Effector memory CD4-positive, alpha-beta T cell (primary cell): ENCODE data around the gene HOXB3.

Experiments used
- DNase-seq, 3 donors: peaks; one replicate each; pipeline ENCODE4 v3.0.0-alpha.2; 2020
- H3K27ac ChIP-seq: 2 replicates; pipeline ENCODE4 v1.7.0; 2013; ENCODE audit warnings: mild to moderate bottlenecking, low read length, moderate library complexity; ENCODE audit not compliant: insufficient read depth, poor library complexity, severe bottlenecking
- H3K27me3 ChIP-seq: replicated peaks from 2 replicates; pipeline ENCODE4 v1.7.0; 2013; ENCODE audit warnings: mild to moderate bottlenecking, low read length; ENCODE audit not compliant: insufficient read depth, control insufficient read depth, poor library complexity, severe bottlenecking
- H3K36me3 ChIP-seq: 2 replicates; pipeline ENCODE4 v1.7.0; 2013; ENCODE audit warnings: mild to moderate bottlenecking, low read length, moderate library complexity; ENCODE audit not compliant: control insufficient read depth, insufficient read depth
- H3K4me1 ChIP-seq: 2 replicates; pipeline ENCODE4 v1.7.0; 2013; ENCODE audit warnings: low read length, mild to moderate bottlenecking; ENCODE audit not compliant: control insufficient read depth, insufficient read depth, poor library complexity, severe bottlenecking
- H3K4me3 ChIP-seq: 2 replicates; pipeline ENCODE4 v1.7.0; 2013; ENCODE audit warnings: low read length, low read depth, mild to moderate bottlenecking; ENCODE audit not compliant: insufficient read depth, poor library complexity, severe bottlenecking
- H3K9me3 ChIP-seq: 2 replicates; pipeline ENCODE4 v1.7.0; 2013; ENCODE audit warnings: mild to moderate bottlenecking, low read length, moderate library complexity; ENCODE audit not compliant: control insufficient read depth

Gene HOXB3

GRCh38 chr17:48559122-48559839 lies 30.8 kb downstream of the HOXB3 start:
- H3K27me3 ChIP-seq = no peaks in the 10 kb centered on the region
- DNase-seq = no peak
- no peaks in the 10 kb centered on the region for H3K4me1 ChIP-seq
- no peak overlapping the region for H3K27ac ChIP-seq
- no peaks in the 10 kb centered on the region for H3K36me3 ChIP-seq
- no peak overlapping the region for H3K4me3 ChIP-seq
- no peaks in the 10 kb centered on the region for H3K9me3 ChIP-seq

DNA sequence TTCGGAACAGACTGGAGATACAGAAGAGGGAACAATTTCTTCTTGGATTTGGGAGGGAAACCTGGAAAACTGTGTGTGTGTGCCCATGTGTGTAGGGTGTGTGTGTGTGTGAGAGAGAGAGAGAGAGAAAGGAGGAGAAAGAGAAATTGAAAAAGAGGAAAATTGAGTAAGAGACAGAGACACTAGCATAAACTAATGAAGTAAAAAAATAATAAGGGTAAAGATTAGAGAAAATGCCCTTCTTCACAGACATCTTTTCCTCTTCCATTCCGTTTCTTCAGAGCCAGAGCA lies 31.3 kb downstream of the HOXB3 start:
- no peak overlapping the region for H3K4me3 ChIP-seq
- H3K4me1 ChIP-seq = no peaks in the 10 kb centered on the region
- H3K27me3 ChIP-seq = no peaks in the 10 kb centered on the region
- no peak for DNase-seq
- no peak overlapping the region for H3K27ac ChIP-seq
- H3K9me3 ChIP-seq = no peaks in the 10 kb centered on the region
- H3K36me3 ChIP-seq = no peaks in the 10 kb centered on the region

GRCh38 chr17:48558057-48558830 lies 31.8 kb downstream of the HOXB3 start:
- H3K4me3 ChIP-seq = no peak overlapping the region
- H3K9me3 ChIP-seq = no peaks in the 10 kb centered on the region
- no peak for DNase-seq
- no peaks in the 10 kb centered on the region for H3K4me1 ChIP-seq
- H3K27me3 ChIP-seq = no peaks in the 10 kb centered on the region
- H3K36me3 ChIP-seq = no peaks in the 10 kb centered on the region
- H3K27ac ChIP-seq = no peak overlapping the region

- Histone ChIP-seq H3K4me3 (no peak overlapping the region), H3K4me1 (no peaks in the 10 kb centered on the region), H3K27me3 (no peaks in the 10 kb centered on the region), H3K9me3 (no peaks in the 10 kb centered on the region), H3K27ac (no peak overlapping the region), H3K36me3 (no peaks in the 10 kb centered on the region)
- DNase-seq = no peak
Measured at GRCh38 chr17:48556576-48557401, 33.3 kb downstream of the HOXB3 start.

DNA sequence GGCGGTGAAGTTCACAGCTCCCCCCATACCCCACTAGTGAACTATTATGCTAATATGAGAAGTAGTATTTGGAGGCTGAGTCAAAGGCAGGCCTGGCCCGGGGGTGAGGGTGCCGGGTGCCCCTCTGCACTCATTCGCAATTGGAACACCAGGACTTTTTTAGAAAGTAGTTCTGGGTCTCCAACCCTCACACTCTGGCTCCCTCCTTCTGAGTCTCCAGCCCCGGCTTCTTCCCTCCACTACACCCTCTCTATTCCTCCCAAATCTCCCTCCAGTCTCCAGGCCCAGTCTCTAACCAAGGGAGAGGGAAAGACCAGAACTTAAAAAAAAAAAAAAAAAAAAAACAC lies 33.8 kb downstream of the HOXB3 start:
- Histone ChIP-seq H3K9me3 (no peaks in the 10 kb centered on the region), H3K4me1 (no peaks in the 10 kb centered on the region), H3K4me3 (no peak overlapping the region), H3K36me3 (no peaks in the 10 kb centered on the region), H3K27me3 (no peaks in the 10 kb centered on the region), H3K27ac (no peak overlapping the region)
- DNase-seq = no peak

DNA sequence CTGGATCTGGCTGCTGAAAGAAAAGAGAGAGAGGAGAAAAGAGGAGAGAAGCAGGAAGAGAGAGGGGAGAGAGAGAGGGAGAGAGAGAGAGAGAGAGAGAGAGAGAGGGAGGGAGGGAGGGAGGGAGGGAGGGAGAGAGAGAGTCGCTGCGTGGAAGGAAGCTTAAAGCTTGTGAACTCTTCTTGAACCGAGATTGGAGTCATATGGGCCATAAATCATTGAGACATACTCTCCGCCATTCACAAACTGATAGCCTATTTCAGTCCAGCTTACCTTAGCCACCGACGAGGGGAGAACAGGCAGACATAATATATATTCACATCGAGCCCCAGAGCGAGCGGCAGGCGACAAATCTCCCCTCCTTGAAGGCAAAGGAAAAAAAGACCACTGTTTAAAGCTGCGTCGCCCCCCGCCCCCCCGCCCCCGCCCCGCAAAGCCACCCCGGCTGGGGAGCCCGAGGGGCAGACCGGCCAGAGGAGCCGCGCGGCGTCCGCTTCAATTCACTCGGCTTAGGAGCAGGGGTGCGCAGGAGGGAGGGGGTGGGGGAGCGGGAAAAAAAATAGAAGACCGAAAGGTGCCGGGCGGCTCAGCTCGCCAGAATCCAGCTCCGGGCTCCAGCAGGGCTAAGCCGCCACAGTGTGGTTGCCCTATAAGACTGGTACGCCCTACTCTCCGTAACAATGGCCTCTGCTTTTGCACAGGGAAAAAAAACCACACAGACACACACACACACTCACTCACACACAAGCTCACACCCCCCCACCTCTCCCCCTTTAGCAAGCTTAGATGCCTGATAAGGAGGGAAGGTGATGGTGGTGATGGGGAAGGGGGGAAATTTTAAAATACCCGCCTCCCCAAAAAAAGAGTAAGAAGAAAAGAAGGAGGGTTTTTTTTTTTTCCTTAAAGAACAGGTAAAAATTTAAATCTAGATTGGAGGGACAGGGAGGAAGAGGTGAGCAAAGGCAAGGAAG lies 34.5 kb downstream of the HOXB3 start:
- no peaks in the 10 kb centered on the region for H3K4me1 ChIP-seq
- no peaks in the 10 kb centered on the region for H3K27me3 ChIP-seq
- no peak for DNase-seq
- H3K9me3 ChIP-seq = no peaks in the 10 kb centered on the region
- H3K36me3 ChIP-seq = no peaks in the 10 kb centered on the region
- H3K4me3 ChIP-seq = peak overlapping the region; percentile 28
- no peak overlapping the region for H3K27ac ChIP-seq

DNA sequence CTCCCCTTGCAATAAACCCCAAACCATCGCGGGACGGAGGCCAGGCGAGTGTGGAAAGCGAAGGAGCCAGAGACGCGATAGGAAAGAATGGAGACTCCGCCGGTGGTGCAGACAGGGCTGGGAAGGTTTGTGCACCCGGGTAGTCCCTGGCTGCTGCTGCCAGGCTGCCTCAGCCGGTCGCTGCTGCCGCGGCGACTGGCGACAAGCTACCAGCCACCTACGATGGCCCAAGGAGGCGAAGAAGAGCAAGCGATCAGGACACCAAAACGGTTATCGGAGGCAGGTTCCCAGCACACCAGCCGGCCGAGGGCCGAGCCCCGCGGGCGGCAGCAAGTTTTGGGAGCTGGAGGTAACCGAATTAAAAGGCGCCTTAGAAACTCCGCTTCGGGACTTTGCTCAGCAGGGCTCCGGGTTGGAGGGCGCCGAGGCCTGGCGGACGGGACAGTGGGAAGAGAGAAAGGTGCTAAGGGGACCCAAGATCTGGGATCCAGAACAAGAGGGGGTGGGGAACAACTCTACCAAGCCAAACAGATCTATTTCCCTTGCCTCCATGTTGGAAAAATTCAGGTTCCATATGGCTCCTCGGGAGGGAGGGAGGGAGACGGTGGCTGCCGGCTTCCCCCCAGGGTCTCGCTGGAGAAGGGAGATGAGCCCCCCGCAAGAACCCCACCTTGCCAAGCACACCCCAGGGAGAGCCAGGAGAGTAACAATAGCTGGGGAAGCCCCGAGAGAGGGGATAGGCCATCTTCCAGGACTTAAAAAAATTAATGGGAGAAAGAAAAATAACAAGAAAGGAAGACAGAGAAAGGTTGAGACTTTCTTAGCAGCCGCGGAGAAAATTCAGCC lies 35.4 kb downstream of the HOXB3 start:
- H3K9me3 ChIP-seq = no peaks in the 10 kb centered on the region
- H3K36me3 ChIP-seq = no peaks in the 10 kb centered on the region
- H3K27me3 ChIP-seq = no peaks in the 10 kb centered on the region
- H3K4me3 ChIP-seq = no peak overlapping the region
- no peak for DNase-seq
- H3K4me1 ChIP-seq = no peaks in the 10 kb centered on the region
- H3K27ac ChIP-seq = no peak overlapping the region

DNA sequence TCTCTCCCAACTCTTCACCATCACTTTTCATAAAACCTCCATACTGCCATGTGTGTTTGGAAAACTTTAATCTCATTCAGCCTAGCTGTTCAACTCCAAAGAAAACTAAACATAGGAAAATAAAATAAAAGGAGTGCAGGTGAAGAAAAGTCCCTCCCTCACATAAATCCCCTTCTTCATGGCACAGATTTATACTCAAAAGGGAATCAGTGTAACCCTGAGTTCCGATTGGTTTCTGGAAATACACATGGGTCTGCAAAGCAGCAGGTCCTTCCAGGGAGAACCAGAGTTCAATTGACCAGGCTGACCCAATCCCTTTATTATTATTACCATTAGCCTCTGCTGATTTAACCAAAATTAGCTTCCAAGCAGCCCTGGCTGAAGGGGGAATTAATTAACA lies 36.2 kb downstream of the HOXB3 start:
- H3K27ac ChIP-seq = no peak overlapping the region
- no peaks in the 10 kb centered on the region for H3K27me3 ChIP-seq
- no peak overlapping the region for H3K4me3 ChIP-seq
- peaks cover 1% of the 10 kb centered on the region for H3K4me1 ChIP-seq
- no peaks in the 10 kb centered on the region for H3K9me3 ChIP-seq
- no peaks in the 10 kb centered on the region for H3K36me3 ChIP-seq
- DNase-seq = no peak

- Histone ChIP-seq H3K4me1 (peaks cover 5% of the 10 kb centered on the region), H3K9me3 (no peaks in the 10 kb centered on the region), H3K4me3 (no peak overlapping the region), H3K27ac (no peak overlapping the region), H3K27me3 (no peaks in the 10 kb centered on the region), H3K36me3 (no peaks in the 10 kb centered on the region)
- DNase-seq = no peak
Measured at GRCh38 chr17:48553190-48553547, 36.9 kb downstream of the HOXB3 start.
